GM21825 (cell line): Measurements from ENCODE around the gene PRLR.

Source experiments
- ATAC-seq: cut with Tn5 transposase; IDR thresholded peaks from one replicate; pipeline ENCODE4 v1.9.1; 2021; ENCODE audit warnings: mild to moderate bottlenecking, moderate library complexity; ENCODE audit not compliant: unreplicated experiment

The PRLR gene

DNA sequence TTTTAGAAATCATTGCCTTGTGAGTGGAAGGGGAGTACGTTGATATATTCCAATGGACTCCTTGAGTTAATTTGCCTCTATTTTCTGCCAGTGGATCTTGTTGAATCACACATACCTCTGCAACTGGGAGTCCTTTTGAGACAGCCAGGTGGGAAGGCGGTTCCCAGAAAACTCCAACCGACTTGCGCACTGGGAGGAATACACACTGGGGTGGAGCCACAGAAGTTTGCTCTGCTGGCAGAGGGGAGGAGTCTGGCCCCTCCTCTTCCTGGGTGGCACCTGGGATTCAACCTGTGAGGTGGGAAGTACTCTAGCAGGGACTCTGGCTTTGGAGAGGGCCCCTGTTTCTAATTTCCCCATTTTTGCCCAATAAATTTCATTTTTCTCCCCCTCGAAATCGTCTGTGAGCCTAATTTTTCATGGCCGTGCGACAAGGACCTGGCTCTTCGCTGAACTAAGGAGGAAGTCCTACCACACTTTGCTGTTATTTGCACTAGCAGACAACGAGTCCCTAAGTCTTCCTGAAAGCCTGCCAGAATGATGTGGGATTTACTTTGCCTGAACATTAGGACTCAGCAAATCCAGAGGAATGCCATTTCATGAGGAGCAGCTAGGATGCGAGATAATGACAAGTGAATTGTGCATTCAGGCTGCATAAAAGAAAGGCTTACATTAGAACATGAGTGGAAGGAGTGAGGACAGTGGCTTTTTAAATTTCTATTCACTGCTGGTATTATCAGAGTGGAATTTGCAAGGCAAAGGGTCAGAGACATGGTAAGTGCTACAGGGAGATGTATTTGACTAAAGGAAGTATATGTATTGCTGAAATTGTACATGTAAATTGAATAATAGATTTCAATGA, 67.2 kb downstream of the PRLR start:
- no peak for ATAC-seq

- no peak for ATAC-seq
Observed at GRCh38 chr5:35161652-35162273, 68.5 kb downstream of the PRLR start.

GRCh38 chr5:35160486-35161116, 69.7 kb downstream of the PRLR start:
- ATAC-seq = no peak

DNA sequence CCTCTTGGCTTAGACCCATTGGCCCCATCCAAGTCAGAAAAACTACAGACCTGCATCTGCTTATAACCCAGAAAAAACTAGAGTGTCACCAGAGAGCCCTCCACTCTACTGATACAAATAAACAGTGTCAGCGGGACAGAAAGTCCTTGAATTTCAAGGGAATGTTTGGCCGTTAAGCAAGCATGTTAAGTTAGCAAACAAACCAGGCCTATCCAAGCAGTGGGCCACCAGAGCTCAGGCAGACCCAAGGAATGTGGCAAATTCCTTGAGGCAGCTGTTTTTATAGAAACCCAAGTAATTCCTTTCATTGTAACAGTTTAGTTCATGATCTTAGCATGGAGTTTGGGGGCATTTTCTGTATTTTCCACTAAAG, 70.9 kb downstream of the PRLR start:
- no peak for ATAC-seq

DNA sequence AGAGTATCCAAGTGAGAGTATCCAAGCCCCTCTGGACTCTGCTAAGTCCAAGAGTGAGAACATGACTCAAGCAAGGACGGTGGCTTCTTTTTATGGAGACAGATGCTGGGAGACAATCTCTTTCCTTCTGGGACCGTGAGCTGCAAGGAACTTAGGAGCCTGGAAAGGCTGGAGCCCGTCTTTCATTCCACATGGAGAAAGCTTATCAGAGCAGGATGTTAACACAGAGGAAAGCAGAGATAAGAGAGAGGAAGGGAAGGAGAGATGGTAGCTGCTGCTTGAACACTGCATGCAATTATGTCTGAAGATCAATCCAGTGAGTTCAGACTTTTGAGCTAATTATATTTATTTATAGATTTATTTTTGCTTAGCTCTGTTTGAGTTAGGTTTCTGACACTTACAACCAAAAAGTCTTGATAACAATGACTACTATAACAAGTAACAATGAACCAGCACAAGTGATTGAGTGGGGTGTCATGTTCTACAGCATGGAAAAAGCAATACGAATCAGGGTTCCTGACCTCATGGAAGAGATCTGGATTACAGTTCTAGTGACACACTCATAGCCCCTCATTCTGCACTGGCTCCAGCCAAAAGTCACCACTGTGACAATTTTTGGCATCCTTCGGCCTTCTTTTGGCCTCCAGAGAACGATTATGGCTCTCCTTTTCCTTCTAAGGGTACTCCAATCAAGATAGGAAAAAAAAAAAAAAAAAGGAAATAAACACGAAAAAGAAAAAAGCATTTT, 71.5 kb downstream of the PRLR start:
- ATAC-seq = no peak

DNA sequence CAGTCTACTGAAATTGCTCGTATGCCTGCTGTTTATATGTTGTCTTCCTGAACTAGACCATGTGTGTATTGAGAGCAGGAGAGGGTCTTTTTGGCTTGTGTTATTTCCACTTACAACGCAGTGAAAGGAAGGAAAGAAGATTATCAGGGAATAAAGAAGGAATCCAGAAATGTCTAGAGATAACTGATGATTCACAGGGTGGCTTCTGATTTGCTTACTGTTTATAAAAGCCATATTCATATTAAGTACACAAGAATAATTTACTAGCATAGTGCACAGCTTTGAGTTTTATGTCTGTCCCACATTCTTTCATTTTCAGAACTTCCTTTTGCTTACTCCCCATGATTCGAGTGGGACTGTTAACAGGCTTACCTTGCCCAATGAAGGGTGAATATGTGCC, 72.1 kb downstream of the PRLR start:
- ATAC-seq = no peak

DNA sequence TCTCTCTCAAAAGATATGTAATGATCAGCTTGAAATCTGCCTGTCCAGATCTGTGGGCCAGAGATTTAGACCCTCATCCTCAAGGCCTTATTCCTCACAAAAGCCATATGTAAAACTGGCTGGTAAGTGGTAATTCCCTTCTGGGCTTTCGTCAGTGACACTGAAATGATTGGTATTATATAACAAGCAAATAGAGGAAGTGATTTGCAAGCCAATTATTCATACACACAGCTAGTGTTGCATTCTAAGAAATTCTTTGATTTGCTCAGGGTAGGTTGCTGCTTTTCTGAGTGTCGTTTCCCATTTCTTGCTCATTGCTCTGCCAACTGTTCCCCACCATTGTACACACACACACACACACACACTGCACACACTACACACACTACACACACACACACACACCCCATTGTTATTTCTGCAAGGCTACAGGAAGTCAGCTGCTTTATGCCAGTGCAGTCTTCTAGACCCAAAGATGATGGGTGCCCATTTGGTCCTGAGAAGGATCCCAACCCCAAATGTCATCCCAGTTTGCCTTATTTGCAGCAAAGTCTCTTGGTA, 76.8 kb downstream of the PRLR start:
- no peak for ATAC-seq

GRCh38 chr5:35152733-35153132, 77.6 kb downstream of the PRLR start:
- no peak for ATAC-seq

- ATAC-seq = no peak
Observed at GRCh38 chr5:35151146-35151920, 79.0 kb downstream of the PRLR start.

DNA sequence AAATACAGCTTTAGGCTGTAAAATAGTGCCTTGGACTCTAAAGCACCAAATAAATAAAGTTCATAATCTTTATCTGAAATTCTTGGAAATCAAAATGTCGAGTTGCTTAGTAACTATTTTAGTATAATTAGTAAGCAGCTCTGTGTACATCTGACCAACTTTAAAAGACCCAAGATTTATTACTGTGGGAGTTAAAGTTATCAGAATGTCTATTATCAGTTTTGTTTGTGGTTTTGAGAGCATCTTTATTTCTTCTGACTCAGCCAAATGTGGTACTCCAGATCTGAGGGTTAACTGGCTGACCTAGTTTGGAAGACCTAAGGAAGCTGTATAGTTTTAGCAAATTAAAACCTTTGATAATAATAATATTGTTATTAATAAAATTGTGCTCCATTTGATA, 81.2 kb downstream of the PRLR start:
- ATAC-seq = no peak

DNA sequence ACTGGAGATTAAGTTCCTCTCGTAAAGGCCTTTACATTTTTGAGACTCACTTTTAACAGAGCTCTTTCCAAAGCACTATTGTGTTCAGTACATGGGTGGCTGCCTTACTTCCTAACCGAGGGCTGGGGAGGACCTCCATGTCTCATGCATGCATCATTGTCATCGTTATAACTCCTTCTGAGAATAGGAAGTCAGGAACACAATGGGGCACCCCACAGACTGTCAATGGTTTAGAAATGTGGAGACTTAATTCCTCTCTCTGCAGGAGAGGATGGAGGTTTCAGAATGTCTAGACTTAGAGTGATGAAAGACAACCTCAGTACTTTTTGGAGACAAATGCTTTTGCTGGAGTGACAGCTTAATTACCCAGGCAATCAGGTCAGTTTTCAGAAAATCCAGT, 83.9 kb downstream of the PRLR start:
- ATAC-seq = no peak

GRCh38 chr5:35145691-35146317, 84.5 kb downstream of the PRLR start:
- no peak for ATAC-seq

- ATAC-seq = no peak
Observed at GRCh38 chr5:35145012-35145411, 85.3 kb downstream of the PRLR start.

- no peak for ATAC-seq
Observed at GRCh38 chr5:35143841-35144240, 86.4 kb downstream of the PRLR start.

- ATAC-seq = no peak
Observed at GRCh38 chr5:35141739-35142138, 88.5 kb downstream of the PRLR start.

GRCh38 chr5:35138232-35138631, 92.1 kb downstream of the PRLR start:
- no peak for ATAC-seq

DNA sequence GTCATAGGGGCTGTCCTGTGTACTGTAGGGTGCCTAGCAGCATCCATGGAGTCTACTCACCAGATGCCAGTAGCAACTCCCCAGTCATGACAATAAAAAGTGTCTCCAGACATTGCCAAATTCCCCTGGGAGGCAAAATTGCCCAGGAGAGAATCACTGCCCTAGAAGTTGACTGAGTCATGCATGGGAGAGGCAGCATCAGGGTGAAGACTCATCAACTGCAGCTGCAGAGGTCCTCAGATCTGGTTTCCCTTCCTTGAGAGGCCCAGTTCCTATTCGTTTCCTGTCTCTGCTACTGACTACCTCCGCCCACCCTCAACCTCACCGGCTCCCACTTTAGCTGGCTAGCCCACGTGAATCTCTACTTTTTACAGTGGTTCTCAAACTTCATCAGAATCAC, 93.9 kb downstream of the PRLR start:
- ATAC-seq = no peak

DNA sequence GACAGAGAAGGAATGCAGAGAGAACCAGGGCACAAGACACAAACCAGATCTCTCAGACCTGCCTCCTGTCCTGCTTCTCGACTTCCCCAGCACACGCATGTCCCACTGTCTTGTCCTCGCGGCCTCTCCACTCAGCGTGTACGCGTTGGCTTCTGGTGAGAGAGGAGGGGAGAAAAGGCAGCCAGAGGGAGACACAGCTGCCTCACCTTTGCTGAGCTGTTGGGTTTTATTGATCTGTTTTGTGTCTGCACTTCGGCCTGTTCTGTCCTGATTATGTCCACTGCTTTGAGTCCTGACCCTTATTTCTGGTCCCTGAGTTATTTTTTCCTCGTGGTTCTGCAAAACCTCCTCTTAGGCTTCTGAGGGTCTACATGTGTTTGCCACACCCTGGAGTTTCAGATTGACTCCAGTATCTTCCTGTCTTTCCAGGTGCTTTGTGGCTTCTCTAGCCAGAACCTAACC, 95.0 kb downstream of the PRLR start:
- ATAC-seq = no peak

DNA sequence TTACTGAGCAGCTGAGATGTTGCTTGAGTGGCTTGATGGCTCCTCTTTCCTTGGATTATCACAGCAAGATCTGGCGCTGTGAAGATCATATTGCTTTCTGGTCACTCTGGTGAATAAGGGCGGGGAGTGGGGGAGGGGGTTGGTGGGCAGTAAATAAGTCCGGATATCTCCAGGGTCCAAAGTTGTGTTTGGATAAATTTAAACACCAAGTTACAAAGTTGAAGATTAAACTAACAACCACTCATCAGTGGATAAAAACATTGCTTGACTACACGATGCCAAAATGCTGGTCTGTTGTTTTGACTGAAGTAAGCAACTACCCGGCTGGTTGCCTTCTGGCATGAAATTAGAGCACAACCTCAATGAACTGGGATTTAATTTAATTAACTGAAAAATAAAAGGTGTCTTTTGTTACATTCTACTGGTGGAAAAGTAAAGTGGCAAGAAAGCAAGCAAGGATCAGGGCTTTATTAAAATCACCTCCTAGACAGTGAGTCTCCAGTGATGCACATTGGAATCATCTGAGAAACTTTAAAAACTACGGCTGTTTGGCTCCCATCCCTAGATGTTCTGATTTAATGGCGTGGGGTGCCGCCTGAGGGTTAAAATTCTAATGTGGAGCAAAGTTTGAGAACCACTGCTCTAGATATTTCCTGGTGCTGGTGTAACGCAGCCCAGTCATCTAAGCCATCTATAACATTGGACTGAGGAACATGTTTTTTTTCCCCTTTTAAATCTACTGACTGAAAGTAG, 95.8 kb downstream of the PRLR start:
- ATAC-seq = no peak
